HepG2 (cell line): ENCODE measurements around the gene IGF2BP1. TPM values are rescaled to one million over a fixed set of nuclear protein-coding genes. Genes with fewer than 3 reads are reported as not detected.
A peak's percentile ranks its signal among the peaks of the same experiment; 100 is the strongest.

Experiments used
- ATF7-NPFF ChIP-seq: sonication (generic); formaldehyde crosslinking; IDR thresholded peaks from 2 replicates; pipeline ENCODE4 v1.8.1; 2023; ENCODE audit warnings: mild to moderate bottlenecking, low read depth, missing genetic modification reagents, moderate library complexity
- CC2D1A ChIP-seq: sonication (generic); formaldehyde crosslinking; IDR thresholded peaks from 2 replicates; pipeline ENCODE4 v1.8.1; 2023; ENCODE audit warnings: mild to moderate bottlenecking, missing genetic modification reagents
- CEBPG ChIP-seq: IDR thresholded peaks from 2 replicates; pipeline ENCODE4 v1.6.1; 2016
- DNMT1 ChIP-seq: sonication (generic); formaldehyde crosslinking; IDR thresholded peaks from 2 replicates; pipeline ENCODE4 v1.5.1; 2020; ENCODE audit warnings: mild to moderate bottlenecking, missing genetic modification reagents
- ELF3 ChIP-seq: IDR thresholded peaks from 2 replicates; pipeline ENCODE4 v1.6.1; 2016; ENCODE audit warnings: missing genetic modification reagents, missing compliant biosample characterization
- ERF ChIP-seq: IDR thresholded peaks from 2 replicates; pipeline ENCODE4 v1.6.1; 2018; ENCODE audit warnings: missing biosample characterization, missing genetic modification reagents
- FOXP4 ChIP-seq: sonication (generic); formaldehyde crosslinking; IDR thresholded peaks from 2 replicates; pipeline ENCODE4 v1.4.0; 2020; ENCODE audit warnings: missing genetic modification reagents
- HOXA5 ChIP-seq: sonication (generic); formaldehyde crosslinking; IDR thresholded peaks from 2 replicates; pipeline ENCODE4 v1.4.0; 2020; ENCODE audit warnings: missing genetic modification reagents
- NR2F2 ChIP-seq: IDR thresholded peaks from 2 replicates; pipeline ENCODE4 v1.6.1; 2012; ENCODE audit warnings: low read depth, inconsistent platforms, borderline replicate concordance
- POGK ChIP-seq: sonication (generic); formaldehyde crosslinking; conservative IDR thresholded peaks from 2 replicates; pipeline ENCODE4 v1.8.0; 2022; ENCODE audit warnings: mild to moderate bottlenecking, moderate library complexity, missing genetic modification reagents
- POLR2G ChIP-seq: fragments of 200-400 bp; formaldehyde crosslinking; IDR thresholded peaks from 2 replicates; pipeline ENCODE4 v1.6.1; 2018; ENCODE audit warnings: mild to moderate bottlenecking, low read depth, low read length, moderate library complexity
- RARA ChIP-seq: IDR thresholded peaks from 2 replicates; pipeline ENCODE4 v1.6.1; 2016; ENCODE audit warnings: missing genetic modification reagents, missing compliant biosample characterization
- STAG1 ChIP-seq: sonication (generic); formaldehyde crosslinking; IDR thresholded peaks from 2 replicates; pipeline ENCODE4 v1.4.0; 2020; ENCODE audit warnings: missing genetic modification reagents
- THYN1 ChIP-seq: sonication (generic); formaldehyde crosslinking; IDR thresholded peaks from 2 replicates; pipeline ENCODE4 v1.8.1; 2023; ENCODE audit warnings: low read depth, mild to moderate bottlenecking, moderate library complexity, missing genetic modification reagents, borderline replicate concordance
- ZC3H4 ChIP-seq: sonication (generic); formaldehyde crosslinking; IDR thresholded peaks from 2 replicates; pipeline ENCODE4 v1.4.0; 2020; ENCODE audit warnings: missing genetic modification reagents, borderline replicate concordance
- ZFY ChIP-seq: sonication (generic); formaldehyde crosslinking; IDR thresholded peaks from 2 replicates; pipeline ENCODE4 v1.4.0; 2020; ENCODE audit warnings: missing genetic modification reagents
- ZNF124 ChIP-seq: sonication (generic); formaldehyde crosslinking; IDR thresholded peaks from 2 replicates; pipeline ENCODE4 v1.4.0; 2020; ENCODE audit warnings: missing genetic modification reagents
- ZNF264 ChIP-seq: sonication (generic); formaldehyde crosslinking; IDR thresholded peaks from 2 replicates; pipeline ENCODE4 v1.4.0; 2020; ENCODE audit warnings: missing genetic modification reagents
- ZNF331 ChIP-seq: sonication (generic); formaldehyde crosslinking; IDR thresholded peaks from 2 replicates; pipeline ENCODE4 v1.4.0; 2020; ENCODE audit warnings: missing genetic modification reagents
- ZNF383 ChIP-seq: sonication (generic); formaldehyde crosslinking; IDR thresholded peaks from 2 replicates; pipeline ENCODE4 v1.4.0; 2020; ENCODE audit warnings: missing genetic modification reagents, mild to moderate bottlenecking, borderline replicate concordance
- ZNF615 ChIP-seq: sonication (generic); formaldehyde crosslinking; IDR thresholded peaks from 2 replicates; pipeline ENCODE4 v1.5.0; 2020; ENCODE audit warnings: mild to moderate bottlenecking, missing genetic modification reagents, borderline replicate concordance
- ZNF782 ChIP-seq: sonication (generic); formaldehyde crosslinking; IDR thresholded peaks from 2 replicates; pipeline ENCODE4 v1.4.0; 2020; ENCODE audit warnings: missing genetic modification reagents, mild to moderate bottlenecking, borderline replicate concordance
- polyA plus RNA-seq, 8 experiments: library from polyadenylated mRNA; depleted of rRNA in 3 of 8; stranded (reverse) in 7 of 8; unstranded in 1 of 8; fragments of >200 nt; fragmentation: Illumina TruSeq in 4 of 8; extraction: Trizol in 4 of 8; gene quantifications; 2 replicates each; pipeline versions ENCODE4 v1.2.1 to v1.2.3, GENCODE V29; 2011 to 2016; ENCODE audit warnings: low read depth in 4 of 8, missing spikeins in 1 of 8, mixed read lengths in 1 of 8; ENCODE audit not compliant: insufficient read depth in 1 of 8
- total RNA-seq, 5 experiments: library from RNA; depleted of rRNA; stranded (reverse); fragments of >200 nt; fragmentation: Illumina TruSeq; extraction: Trizol; gene quantifications; 2 replicates each; pipeline ENCODE4 v1.2.3, GENCODE V29; 2016; ENCODE audit warnings: low read depth in 1 of 5
- TF ChIP-seq, protein P1 (sequence below), 2 experiments: fragments of 450-650 bp in 1 of 2; sonication (generic) in 1 of 2; formaldehyde crosslinking; IDR thresholded peaks; 2 replicates each; pipeline versions ENCODE4 v1.5.0 to v1.8.0; 2020 to 2022; ENCODE audit warnings: mild to moderate bottlenecking in 1 of 2, missing genetic modification reagents in 1 of 2
- TF ChIP-seq, protein P2 (sequence below): sonication (generic); formaldehyde crosslinking; IDR thresholded peaks from 2 replicates; pipeline ENCODE4 v1.8.1; 2022; ENCODE audit warnings: mild to moderate bottlenecking, missing genetic modification reagents
- TF ChIP-seq, protein P3 (sequence below): sonication (generic); formaldehyde crosslinking; IDR thresholded peaks from 2 replicates; pipeline ENCODE4 v1.5.1; 2020; ENCODE audit warnings: missing genetic modification reagents, mild to moderate bottlenecking, borderline replicate concordance

Gene IGF2BP1
- total and polyA plus RNA-seq, 2 of the 13 experiments (the other 11 are each of a cell fraction or from before 2014, with no cell fraction given) = 29.7 to 75.1 TPM

DNA sequence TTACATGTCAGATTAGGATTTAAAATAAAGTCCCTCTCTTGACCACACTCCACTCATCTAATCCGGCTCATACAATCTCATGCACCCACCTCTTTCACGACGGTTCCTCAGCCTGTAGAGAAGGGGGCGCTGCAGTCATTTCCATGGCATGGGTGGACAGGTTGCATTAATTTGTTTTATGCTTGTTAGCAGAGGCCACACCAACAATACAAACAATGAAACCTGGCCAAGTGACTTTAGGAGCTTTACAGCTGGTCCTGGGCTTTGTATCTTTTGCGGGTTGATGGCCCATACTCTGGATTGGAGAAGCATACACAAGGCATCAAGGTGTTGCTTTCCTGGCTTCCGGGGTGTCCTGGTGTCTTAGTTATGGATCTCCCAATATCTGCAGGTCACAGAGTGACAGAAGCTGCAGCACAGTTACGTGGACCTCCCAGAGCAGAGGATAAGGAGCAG is 42.9 kb upstream of the IGF2BP1 start (continued):
- TF ChIP-seq NR2F2 (peak; percentile 58; the same call in 1 of the 2 replicates), RARA (CRISPR knock-in tag) (0 out of 2 replicates have a peak, but pooled peaks have one; percentile 8), POGK (CRISPR knock-in tag) (no peak), FOXP4 (CRISPR knock-in tag) (peak; percentile 58), CC2D1A (peak; percentile 81; the same call in 1 of the 2 replicates), ZNF383 (CRISPR knock-in tag) (no peak), ZNF331 (0 out of 2 replicates have a peak, but pooled peaks have one; percentile 13), ELF3 (CRISPR knock-in tag) (peak; percentile 53; the same call in 1 of the 2 replicates), ZNF615 (CRISPR knock-in tag) (0 out of 2 replicates have a peak, but pooled peaks have one; percentile 37), POLR2G (no peak), ERF (CRISPR knock-in tag) (peak; percentile 69; the same call in 1 of the 2 replicates), ZNF264 (CRISPR knock-in tag) (no peak), CEBPG (CRISPR knock-in tag) (no peak), STAG1 (CRISPR knock-in tag) (peak; percentile 97), ZC3H4 (CRISPR knock-in tag) (no peak), THYN1 (CRISPR knock-in tag) (no peak), ZFY (0 out of 2 replicates have a peak, but pooled peaks have one; percentile 12), DNMT1 (CRISPR knock-in tag) (no peak), HOXA5 (CRISPR knock-in tag) (peak; percentile 60; the same call in 1 of the 2 replicates), ATF7-NPFF (CRISPR knock-in tag) (no peak), ZNF124 (CRISPR knock-in tag) (no peak), ZNF782 (CRISPR knock-in tag) (no peak)
- TF ChIP-seq, protein P1, sequence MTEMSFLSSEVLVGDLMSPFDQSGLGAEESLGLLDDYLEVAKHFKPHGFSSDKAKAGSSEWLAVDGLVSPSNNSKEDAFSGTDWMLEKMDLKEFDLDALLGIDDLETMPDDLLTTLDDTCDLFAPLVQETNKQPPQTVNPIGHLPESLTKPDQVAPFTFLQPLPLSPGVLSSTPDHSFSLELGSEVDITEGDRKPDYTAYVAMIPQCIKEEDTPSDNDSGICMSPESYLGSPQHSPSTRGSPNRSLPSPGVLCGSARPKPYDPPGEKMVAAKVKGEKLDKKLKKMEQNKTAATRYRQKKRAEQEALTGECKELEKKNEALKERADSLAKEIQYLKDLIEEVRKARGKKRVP (CRISPR knock-in tag; IDR thresholded peaks at IDR 0.05) = 0 out of 4 replicates have a peak, but pooled peaks of 1 of the 2 experiments have one; percentile 11
- TF ChIP-seq, protein P2, sequence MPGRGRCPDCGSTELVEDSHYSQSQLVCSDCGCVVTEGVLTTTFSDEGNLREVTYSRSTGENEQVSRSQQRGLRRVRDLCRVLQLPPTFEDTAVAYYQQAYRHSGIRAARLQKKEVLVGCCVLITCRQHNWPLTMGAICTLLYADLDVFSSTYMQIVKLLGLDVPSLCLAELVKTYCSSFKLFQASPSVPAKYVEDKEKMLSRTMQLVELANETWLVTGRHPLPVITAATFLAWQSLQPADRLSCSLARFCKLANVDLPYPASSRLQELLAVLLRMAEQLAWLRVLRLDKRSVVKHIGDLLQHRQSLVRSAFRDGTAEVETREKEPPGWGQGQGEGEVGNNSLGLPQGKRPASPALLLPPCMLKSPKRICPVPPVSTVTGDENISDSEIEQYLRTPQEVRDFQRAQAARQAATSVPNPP (CRISPR knock-in tag) = no peak
- TF ChIP-seq, protein P3, sequence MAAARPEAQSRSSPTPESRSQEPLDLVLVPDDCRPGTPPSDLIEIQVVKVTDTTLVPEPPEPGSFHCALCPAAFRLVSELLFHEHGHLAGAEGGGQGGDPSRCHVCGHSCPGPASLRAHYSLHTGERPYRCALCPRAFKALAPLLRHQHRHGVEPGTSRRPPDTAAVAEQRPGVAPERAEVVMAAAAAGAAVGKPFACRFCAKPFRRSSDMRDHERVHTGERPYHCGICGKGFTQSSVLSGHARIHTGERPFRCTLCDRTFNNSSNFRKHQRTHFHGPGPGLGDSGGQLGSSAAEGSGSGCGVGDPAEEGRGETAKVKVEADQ = peak; percentile 72; the same call in 1 of the 2 replicates
